H1 (cell line): ENCODE measurements around the gene ACTN3. TPM values are rescaled to one million over a fixed set of nuclear protein-coding genes. Genes with fewer than 3 reads are reported as not detected.

Experiments
- RNF2 ChIP-seq: fragments of 200-900, 300-1000 bp; sonication (generic); IDR thresholded peaks from 2 replicates; pipeline ENCODE4 v1.7.1; 2016; ENCODE audit warnings: borderline replicate concordance, low read depth, mild to moderate bottlenecking, antibody characterized with exemption, low read length; ENCODE audit not compliant: poor library complexity, severe bottlenecking; ENCODE audit errors: missing control alignments
- polyA plus RNA-seq, 7 experiments: library from polyadenylated mRNA; depleted of rRNA in 3 of 7; stranded (reverse) in 5 of 7; unstranded in 2 of 7; fragments of >200 nt in 5 of 7; fragments of 200-250 nt in 2 of 7; gene quantifications; 1 replicate in 5 of 7; 2 replicates in 1 of 7; 4 replicates in 1 of 7; pipeline versions ENCODE4 v1.2.1 to v1.2.3, GENCODE V29; 2011 to 2013; ENCODE audit warnings: missing spikeins in 2 of 7, mixed read lengths in 2 of 7
- total RNA-seq: library from RNA; stranded (reverse); fragmentation: NEBNext Ultra II Directional; extraction: Animal tissue kit (Norgen Biotek cat#: 25700); gene quantifications from 2 replicates; pipeline ENCODE4 v1.2.1, GENCODE V29; 2021

ACTN3 gene
- total and polyA plus RNA-seq, 2 of the 8 experiments (the other 6 are each of a cell fraction or from before 2014, with no cell fraction given): 30.8 to 36.7 TPM

- no peak for TF ChIP-seq RNF2
These were observed 24.1 kb downstream of the ACTN3 start (continued) for GRCh38 chr11:66570850-66571180.
